ENCODE data around the gene PLCB4. TPM values are rescaled to one million over a fixed set of nuclear protein-coding genes. Genes with fewer than 3 reads are reported as not detected.

Gene PLCB4
- total RNA-seq, 1 experiment from 2014 or later = 12.9 TPM

DNA sequence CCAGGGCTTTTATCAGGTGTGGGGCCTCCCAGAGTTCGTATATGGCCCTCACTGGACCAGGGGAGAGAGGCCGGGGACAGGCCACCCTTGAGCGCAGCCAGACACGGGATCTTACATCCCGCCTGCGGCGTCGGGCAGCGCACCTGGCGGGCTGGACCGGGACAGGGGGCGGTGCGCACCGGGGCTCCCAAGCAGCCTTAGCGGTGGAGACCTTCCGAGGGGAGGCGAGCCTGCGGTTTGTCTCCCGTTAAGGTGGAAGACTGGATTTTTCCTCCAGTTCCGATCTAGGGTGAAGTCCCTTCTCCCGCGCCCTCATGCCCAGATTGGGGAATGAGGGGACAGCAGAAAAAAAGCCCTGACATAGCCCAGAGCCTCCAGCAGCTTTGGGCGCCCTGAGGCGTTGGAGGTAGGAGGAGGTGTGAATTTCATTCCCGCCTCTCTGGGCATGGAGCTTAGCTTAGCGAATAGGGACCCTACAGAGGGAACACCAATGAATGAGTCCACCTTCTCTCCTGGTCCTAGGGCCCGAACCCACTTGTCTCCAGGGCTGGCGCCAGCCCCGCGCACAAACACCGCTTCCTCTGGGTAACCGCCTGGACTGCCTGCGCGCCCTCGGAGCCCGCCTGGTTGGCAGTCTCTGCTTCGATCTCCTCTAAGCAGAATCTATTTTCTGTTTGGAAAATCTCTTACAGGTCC lies 438.8 kb downstream of the PLCB4 start:
- CTCF ChIA-PET = no interaction called here
- TF ChIP-seq, protein P1, sequence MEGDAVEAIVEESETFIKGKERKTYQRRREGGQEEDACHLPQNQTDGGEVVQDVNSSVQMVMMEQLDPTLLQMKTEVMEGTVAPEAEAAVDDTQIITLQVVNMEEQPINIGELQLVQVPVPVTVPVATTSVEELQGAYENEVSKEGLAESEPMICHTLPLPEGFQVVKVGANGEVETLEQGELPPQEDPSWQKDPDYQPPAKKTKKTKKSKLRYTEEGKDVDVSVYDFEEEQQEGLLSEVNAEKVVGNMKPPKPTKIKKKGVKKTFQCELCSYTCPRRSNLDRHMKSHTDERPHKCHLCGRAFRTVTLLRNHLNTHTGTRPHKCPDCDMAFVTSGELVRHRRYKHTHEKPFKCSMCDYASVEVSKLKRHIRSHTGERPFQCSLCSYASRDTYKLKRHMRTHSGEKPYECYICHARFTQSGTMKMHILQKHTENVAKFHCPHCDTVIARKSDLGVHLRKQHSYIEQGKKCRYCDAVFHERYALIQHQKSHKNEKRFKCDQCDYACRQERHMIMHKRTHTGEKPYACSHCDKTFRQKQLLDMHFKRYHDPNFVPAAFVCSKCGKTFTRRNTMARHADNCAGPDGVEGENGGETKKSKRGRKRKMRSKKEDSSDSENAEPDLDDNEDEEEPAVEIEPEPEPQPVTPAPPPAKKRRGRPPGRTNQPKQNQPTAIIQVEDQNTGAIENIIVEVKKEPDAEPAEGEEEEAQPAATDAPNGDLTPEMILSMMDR (IDR thresholded peaks at IDR 0.05; ENCODE audit: unreplicated experiment) = no peak
- Mint-ChIP-seq H3K9me3 (ENCODE audit: low read depth, unreplicated experiment) (no peaks in the 10 kb centered on the region), H3K36me3 (ENCODE audit: insufficient read depth, unreplicated experiment) (no peaks in the 10 kb centered on the region), H3K4me1 (ENCODE audit: low read depth, unreplicated experiment) (no peaks in the 10 kb centered on the region), H3K27ac (ENCODE audit: unreplicated experiment) (no peak overlapping the region), H3K27me3 (ENCODE audit: unreplicated experiment) (no peaks in the 10 kb centered on the region), H3K4me3 (ENCODE audit: low read depth, unreplicated experiment) (no peak overlapping the region)
- intact Hi-C loops (cut with micrococcal nuclease; ENCODE audit: unreplicated experiment) = no loop called here
- BruUV-seq (replicated peaks) = no TSS peak
- no peak for DNase-seq

DNA sequence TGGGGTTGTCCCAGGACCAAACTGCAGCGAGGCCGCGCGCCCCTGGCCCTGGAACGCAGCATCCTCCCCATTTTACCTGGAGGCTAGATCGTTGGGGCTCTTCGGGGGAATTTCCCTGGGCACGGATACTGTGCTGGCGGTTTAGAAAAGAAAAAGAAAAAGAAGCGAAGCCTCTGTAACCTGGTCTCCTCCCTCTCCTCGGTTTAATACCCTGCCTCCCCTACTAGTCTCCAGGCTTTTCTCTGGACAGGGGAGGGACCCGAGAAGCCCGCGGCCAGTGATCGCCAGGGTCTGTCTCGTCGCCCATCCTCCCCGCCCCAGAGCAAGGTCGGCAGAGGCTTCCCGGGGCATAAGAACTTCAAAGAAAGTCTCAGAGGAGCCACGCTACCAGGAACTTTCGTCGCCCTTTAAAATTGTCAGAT lies 439.4 kb downstream of the PLCB4 start:
- no peaks in the 10 kb centered on the region for H3K36me3 Mint-ChIP-seq (ENCODE audit: insufficient read depth, unreplicated experiment)
- CTCF ChIA-PET = no interaction called here
- BruUV-seq (replicated peaks) = no TSS peak
- no peaks in the 10 kb centered on the region for H3K4me1 Mint-ChIP-seq (ENCODE audit: low read depth, unreplicated experiment)
- intact Hi-C loops (cut with micrococcal nuclease; ENCODE audit: unreplicated experiment) = no loop called here
- TF ChIP-seq, protein P1 (IDR thresholded peaks at IDR 0.05; ENCODE audit: unreplicated experiment) = no peak
- no peaks in the 10 kb centered on the region for H3K27me3 Mint-ChIP-seq (ENCODE audit: unreplicated experiment)
- H3K27ac Mint-ChIP-seq (ENCODE audit: unreplicated experiment) = no peak overlapping the region
- no peak for DNase-seq
- H3K4me3 Mint-ChIP-seq (ENCODE audit: low read depth, unreplicated experiment) = no peak overlapping the region
- no peaks in the 10 kb centered on the region for H3K9me3 Mint-ChIP-seq (ENCODE audit: low read depth, unreplicated experiment)

DNA sequence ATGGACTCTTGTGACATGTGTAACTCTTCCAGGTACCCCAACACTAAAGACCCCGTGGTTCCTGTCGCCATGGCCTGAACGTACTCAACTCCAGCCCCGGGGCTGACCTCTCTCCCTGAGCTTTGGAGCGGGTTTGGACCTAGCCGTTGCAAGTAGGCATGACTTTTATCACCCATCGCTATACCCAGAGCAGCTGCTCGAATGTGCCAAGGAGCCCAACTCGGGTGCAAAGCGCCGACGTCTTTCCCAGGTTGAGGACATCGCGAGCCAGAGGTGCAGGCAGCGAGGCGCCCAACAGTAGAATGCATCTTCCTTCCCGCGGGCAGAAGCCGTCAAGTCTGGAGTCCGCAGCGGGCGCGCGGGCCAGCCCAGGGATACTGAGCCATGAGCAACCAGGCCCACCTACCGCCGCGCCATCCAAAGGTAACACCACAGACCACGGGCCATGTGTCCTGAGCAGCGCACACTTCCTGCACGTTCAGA lies 439.9 kb downstream of the PLCB4 start:
- intact Hi-C loops (cut with micrococcal nuclease; ENCODE audit: unreplicated experiment) = no loop called here
- H3K4me1 Mint-ChIP-seq (ENCODE audit: low read depth, unreplicated experiment) = no peaks in the 10 kb centered on the region
- TF ChIP-seq, protein P1 (IDR thresholded peaks at IDR 0.05; ENCODE audit: unreplicated experiment) = no peak
- H3K9me3 Mint-ChIP-seq (ENCODE audit: low read depth, unreplicated experiment) = no peaks in the 10 kb centered on the region
- BruUV-seq (replicated peaks) = no TSS peak
- H3K36me3 Mint-ChIP-seq (ENCODE audit: insufficient read depth, unreplicated experiment) = no peaks in the 10 kb centered on the region
- no peak overlapping the region for H3K27ac Mint-ChIP-seq (ENCODE audit: unreplicated experiment)
- DNase-seq = no peak
- CTCF ChIA-PET = no interaction called here
- no peaks in the 10 kb centered on the region for H3K27me3 Mint-ChIP-seq (ENCODE audit: unreplicated experiment)
- no peak overlapping the region for H3K4me3 Mint-ChIP-seq (ENCODE audit: low read depth, unreplicated experiment)

DNA sequence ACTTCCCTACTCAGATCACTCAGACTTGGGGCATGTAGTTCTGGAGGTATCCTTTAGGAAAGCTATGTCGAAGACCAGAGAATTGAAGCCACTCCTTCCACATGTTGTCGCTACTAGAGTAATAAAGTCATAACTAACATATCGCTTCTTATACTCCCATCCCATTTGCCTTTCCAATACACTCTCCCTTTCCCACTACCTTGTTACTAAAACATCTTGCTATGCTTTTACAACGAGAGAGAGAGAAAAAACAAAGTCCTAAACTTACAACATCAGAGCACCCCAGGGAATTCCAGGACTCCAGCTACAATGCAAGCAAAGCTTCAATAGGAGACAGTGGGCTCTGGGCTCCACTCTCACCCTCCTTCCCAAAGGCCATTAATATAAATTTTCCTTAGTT lies 440.4 kb downstream of the PLCB4 start:
- Mint-ChIP-seq H3K4me1 (ENCODE audit: low read depth, unreplicated experiment) (no peaks in the 10 kb centered on the region), H3K4me3 (ENCODE audit: low read depth, unreplicated experiment) (no peak overlapping the region), H3K27me3 (ENCODE audit: unreplicated experiment) (peaks cover 5% of the 10 kb centered on the region), H3K36me3 (ENCODE audit: insufficient read depth, unreplicated experiment) (no peaks in the 10 kb centered on the region), H3K9me3 (ENCODE audit: low read depth, unreplicated experiment) (no peaks in the 10 kb centered on the region), H3K27ac (ENCODE audit: unreplicated experiment) (no peak overlapping the region)
- TF ChIP-seq, protein P1 (IDR thresholded peaks at IDR 0.05; ENCODE audit: unreplicated experiment) = no peak
- CTCF ChIA-PET = no interaction called here
- intact Hi-C loops (cut with micrococcal nuclease; ENCODE audit: unreplicated experiment) = no loop called here
- BruUV-seq (replicated peaks) = no TSS peak
- no peak for DNase-seq
